HG03280 (cell line): ENCODE results near the gene ZMAT5.

Source experiments
- ATAC-seq: cut with Tn5 transposase; IDR thresholded peaks from one replicate; pipeline ENCODE4 v1.9.1; 2021; ENCODE audit warnings: mild to moderate bottlenecking, moderate library complexity; ENCODE audit not compliant: unreplicated experiment

ZMAT5 gene

GRCh38 chr22:29712119-29712518 is 54.7 kb downstream of the ZMAT5 start:
- no peak for ATAC-seq

GRCh38 chr22:29710922-29711593 is 55.7 kb downstream of the ZMAT5 start:
- ATAC-seq, result no peak

- ATAC-seq, result no peak
These were observed 56.6 kb downstream of the ZMAT5 start for GRCh38 chr22:29710193-29710592.

GRCh38 chr22:29707471-29707870 is 59.3 kb downstream of the ZMAT5 start:
- no peak for ATAC-seq

- no peak for ATAC-seq
These were observed 59.8 kb downstream of the ZMAT5 start for GRCh38 chr22:29707010-29707409.

- no peak for ATAC-seq
These were observed 60.3 kb downstream of the ZMAT5 start for GRCh38 chr22:29706486-29706885.

GRCh38 chr22:29705651-29706050 is 61.2 kb downstream of the ZMAT5 start:
- ATAC-seq, result no peak

- ATAC-seq, result no peak
These were observed 62.1 kb downstream of the ZMAT5 start for GRCh38 chr22:29704528-29705285.

- ATAC-seq, result no peak
These were observed 63.1 kb downstream of the ZMAT5 start for GRCh38 chr22:29703569-29704195.

- ATAC-seq, result no peak
These were observed 63.8 kb downstream of the ZMAT5 start for GRCh38 chr22:29702931-29703501.

GRCh38 chr22:29702000-29702930 is 64.5 kb downstream of the ZMAT5 start:
- ATAC-seq, result no peak

- ATAC-seq, result no peak
These were observed 65.4 kb downstream of the ZMAT5 start for GRCh38 chr22:29701155-29701999.

- ATAC-seq, result no peak
These were observed 66.0 kb downstream of the ZMAT5 start for GRCh38 chr22:29700900-29701154.

- no peak for ATAC-seq
These were observed 66.5 kb downstream of the ZMAT5 start for GRCh38 chr22:29700206-29700899.

- ATAC-seq, result no peak
These were observed 68.8 kb downstream of the ZMAT5 start for GRCh38 chr22:29697853-29698598.

GRCh38 chr22:29695129-29695926 is 71.5 kb downstream of the ZMAT5 start:
- no peak for ATAC-seq

GRCh38 chr22:29693671-29694070 is 73.1 kb downstream of the ZMAT5 start:
- no peak for ATAC-seq

GRCh38 chr22:29693161-29693560 is 73.6 kb downstream of the ZMAT5 start:
- no peak for ATAC-seq
